ENCODE data around the gene USPL1. TPM values are rescaled to one million over a fixed set of nuclear protein-coding genes. Genes with fewer than 3 reads are reported as not detected.

Gene USPL1
- total and polyA plus RNA-seq, 9 donors = 12.1 to 26.8 (median 22.4) TPM

- intact Hi-C loops (cut with DNase I) = loop anchor here in 1 of 4 donors (5.0 to 10.0 kb wide), 2 partner anchors 185 to 248 kb away; no protein-coding TSS in a partner anchor
Measured at GRCh38 chr13:30619731-30620130, 2.0 kb downstream of the USPL1 start.

GRCh38 chr13:30620941-30621340 is 3.2 kb downstream of the USPL1 start:
- 83 to 87% (median 86%) methylated on average over 3 of the region's 3 CpGs for WGBS, 3 donors
- no peaks in the 10 kb centered on the region for H3K36me3 ChIP-seq
- no peaks in the 10 kb centered on the region for H3K9me3 ChIP-seq
- DNase-seq = no peak
- H3K4me1 ChIP-seq (ENCODE audit: insufficient read depth) = no peaks in the 10 kb centered on the region
- no peaks in the 10 kb centered on the region for H3K27me3 ChIP-seq
- no peak overlapping the region for H3K27ac ChIP-seq
- H3K4me3 ChIP-seq = no peak overlapping the region
- intact Hi-C loops (cut with DNase I) = loop anchor here in 1 of 4 donors (10.0 kb wide), 1 partner anchor 184 kb away; no protein-coding TSS in a partner anchor
- TF ChIP-seq POLR2A (IDR thresholded peaks at IDR 0.05) (no peak), EP300 (IDR thresholded peaks at IDR 0.05) (no peak)
- TF ChIP-seq, protein P1, sequence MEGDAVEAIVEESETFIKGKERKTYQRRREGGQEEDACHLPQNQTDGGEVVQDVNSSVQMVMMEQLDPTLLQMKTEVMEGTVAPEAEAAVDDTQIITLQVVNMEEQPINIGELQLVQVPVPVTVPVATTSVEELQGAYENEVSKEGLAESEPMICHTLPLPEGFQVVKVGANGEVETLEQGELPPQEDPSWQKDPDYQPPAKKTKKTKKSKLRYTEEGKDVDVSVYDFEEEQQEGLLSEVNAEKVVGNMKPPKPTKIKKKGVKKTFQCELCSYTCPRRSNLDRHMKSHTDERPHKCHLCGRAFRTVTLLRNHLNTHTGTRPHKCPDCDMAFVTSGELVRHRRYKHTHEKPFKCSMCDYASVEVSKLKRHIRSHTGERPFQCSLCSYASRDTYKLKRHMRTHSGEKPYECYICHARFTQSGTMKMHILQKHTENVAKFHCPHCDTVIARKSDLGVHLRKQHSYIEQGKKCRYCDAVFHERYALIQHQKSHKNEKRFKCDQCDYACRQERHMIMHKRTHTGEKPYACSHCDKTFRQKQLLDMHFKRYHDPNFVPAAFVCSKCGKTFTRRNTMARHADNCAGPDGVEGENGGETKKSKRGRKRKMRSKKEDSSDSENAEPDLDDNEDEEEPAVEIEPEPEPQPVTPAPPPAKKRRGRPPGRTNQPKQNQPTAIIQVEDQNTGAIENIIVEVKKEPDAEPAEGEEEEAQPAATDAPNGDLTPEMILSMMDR (IDR thresholded peaks at IDR 0.05) = no peak

More at GRCh38 chr13:30619731-30620130, 2.0 kb downstream of the USPL1 start:
- no peaks in the 10 kb centered on the region for H3K9me3 ChIP-seq
- WGBS, 3 donors = 49 to 56% (median 56%) methylated on average over 5 of the region's 5 CpGs
- H3K36me3 ChIP-seq = no peaks in the 10 kb centered on the region
- TF ChIP-seq EP300 (IDR thresholded peaks at IDR 0.05) (no peak), POLR2A (IDR thresholded peaks at IDR 0.05) (no peak)
- TF ChIP-seq, protein P1 (IDR thresholded peaks at IDR 0.05) = no peak
- no peak overlapping the region for H3K27ac ChIP-seq
- H3K4me3 ChIP-seq = no peak overlapping the region
- no peaks in the 10 kb centered on the region for H3K4me1 ChIP-seq (ENCODE audit: insufficient read depth)
- no peaks in the 10 kb centered on the region for H3K27me3 ChIP-seq
- DNase-seq = no peak

DNA sequence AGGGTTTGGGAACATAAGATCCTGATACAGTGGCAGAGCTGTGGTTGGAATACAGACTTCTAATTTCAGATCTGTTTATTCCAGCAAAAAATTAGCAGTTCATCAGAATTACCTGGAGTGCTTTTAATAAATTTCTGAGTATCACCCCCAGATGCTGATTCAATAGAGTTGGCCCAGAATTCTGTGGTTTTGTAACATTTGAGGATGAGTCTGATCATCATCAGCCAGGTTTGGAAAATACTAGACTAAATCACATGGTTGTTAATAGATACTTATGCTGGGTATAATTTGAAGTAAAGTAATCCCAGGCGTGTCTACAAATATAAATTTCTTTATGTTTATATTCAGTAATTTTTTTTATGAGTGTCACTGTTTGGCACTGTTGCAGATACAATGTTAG is 4.8 kb downstream of the USPL1 start:
- H3K4me1 ChIP-seq (ENCODE audit: insufficient read depth) = no peaks in the 10 kb centered on the region
- no peaks in the 10 kb centered on the region for H3K36me3 ChIP-seq
- H3K9me3 ChIP-seq = no peaks in the 10 kb centered on the region
- TF ChIP-seq, protein P1 (IDR thresholded peaks at IDR 0.05) = no peak
- TF ChIP-seq EP300 (IDR thresholded peaks at IDR 0.05) = no peak
- no peak for TF ChIP-seq POLR2A (IDR thresholded peaks at IDR 0.05)
- intact Hi-C loops (cut with DNase I) = loop anchor here in 1 of 4 donors (10.0 kb wide), 1 partner anchor 182 kb away; no protein-coding TSS in a partner anchor
- 90 to 97% (median 95%) methylated on average over 1 of the region's 1 CpG for WGBS, 3 donors
- no peak overlapping the region for H3K4me3 ChIP-seq
- H3K27me3 ChIP-seq = no peaks in the 10 kb centered on the region
- DNase-seq = no peak
- H3K27ac ChIP-seq = no peak overlapping the region

GRCh38 chr13:30623392-30623791 is 5.7 kb downstream of the USPL1 start:
- intact Hi-C loops (cut with DNase I) = loop anchor here in 1 of 4 donors (10.0 kb wide), 1 partner anchor 181 kb away; no protein-coding TSS in a partner anchor
- 65 to 77% (median 75%) methylated on average over 5 of the region's 5 CpGs for WGBS, 3 donors
- DNase-seq = no peak
- Histone ChIP-seq H3K27ac (no peak overlapping the region), H3K27me3 (no peaks in the 10 kb centered on the region), H3K36me3 (no peaks in the 10 kb centered on the region), H3K4me1 (ENCODE audit: insufficient read depth) (no peaks in the 10 kb centered on the region), H3K4me3 (no peak overlapping the region), H3K9me3 (no peaks in the 10 kb centered on the region)
- TF ChIP-seq EP300 (IDR thresholded peaks at IDR 0.05) (no peak), POLR2A (IDR thresholded peaks at IDR 0.05) (no peak)
- TF ChIP-seq, protein P1 (IDR thresholded peaks at IDR 0.05) = no peak

Data from ovary (tissue), 9 donors.